B cell (primary cell): ENCODE measurements around the gene ASTL. TPM values are rescaled to one million over a fixed set of nuclear protein-coding genes. Genes with fewer than 3 reads are reported as not detected.

Experiments
- ATAC-seq: fragments of 200-7000 bp; cut with Tn5 transposase; one replicate; pipeline ENCODE4 v1.10.0; 2021; ENCODE audit warnings: low read depth, mild to moderate bottlenecking, moderate number of reproducible peaks, moderate library complexity
- CTCF ChIA-PET: fragments of 350-600 bp; sonication (Branson Sonifier 250); formaldehyde crosslinking; loops from one replicate; lab custom pipeline; 2021; ENCODE audit warnings: antibody characterized with exemption, inconsistent platforms; lab: Charles Lee
- POLR2A ChIA-PET: fragments of 350-600 bp; sonication (Branson Sonifier 250); formaldehyde crosslinking; loops from one replicate; lab custom pipeline; 2021; ENCODE audit warnings: antibody characterized with exemption; lab: Charles Lee
- DNase-seq: peaks from one replicate; pipeline ENCODE4 v3.0.0; 2013
- H2AFZ ChIP-seq: 2 replicates; pipeline ENCODE4 v1.6.1; 2012; ENCODE audit warnings: mild to moderate bottlenecking, low read depth, low read length; ENCODE audit not compliant: insufficient read depth, poor library complexity, severe bottlenecking
- H3K27ac ChIP-seq, 2 donors: 1 replicate in 1 of 2; 2 replicates in 1 of 2; pipeline ENCODE4 v1.5.1; 2012 to 2013; ENCODE audit warnings: low read length in 2 of 2, mild to moderate bottlenecking in 2 of 2, moderate library complexity in 1 of 2
- H3K27me3 ChIP-seq, 4 experiments: fragments of 200-600 bp in 1 of 4; sonication (generic) in 1 of 4; replicated peaks in 1 of 4; 1 replicate in 2 of 4; 2 replicates in 2 of 4; pipeline versions ENCODE4 v1.6.1 to v1.7.0; 2013 to 2016; ENCODE audit warnings: low read length in 3 of 4, mild to moderate bottlenecking in 2 of 4, mixed read lengths in 1 of 4, moderate library complexity in 1 of 4; ENCODE audit not compliant: insufficient read depth in 4 of 4, control insufficient read depth in 3 of 4; ENCODE audit errors: control extremely low read depth in 1 of 4
- H3K36me3 ChIP-seq, 2 experiments: replicated peaks in 1 of 2; 1 replicate in 1 of 2; 2 replicates in 1 of 2; pipeline versions ENCODE4 v1.6.1 to v1.7.1; 2013; ENCODE audit warnings: low read length in 1 of 2; ENCODE audit not compliant: insufficient read depth in 2 of 2, control insufficient read depth in 1 of 2; ENCODE audit errors: control extremely low read depth in 1 of 2, extremely low read depth in 1 of 2
- H3K4me1 ChIP-seq, 2 donors: fragments of 200-600 bp in 1 of 2; sonication (generic) in 1 of 2; 1 replicate in 1 of 2; 2 replicates in 1 of 2; pipeline versions ENCODE4 v1.5.1 to v1.6.1; 2013 to 2017; ENCODE audit warnings: low read length in 2 of 2; ENCODE audit not compliant: control insufficient read depth in 2 of 2, insufficient read depth in 2 of 2
- H3K4me2 ChIP-seq: replicated peaks from 2 replicates; pipeline ENCODE3; 2012; ENCODE audit warnings: mild to moderate bottlenecking, low read depth, low read length; ENCODE audit not compliant: poor library complexity, severe bottlenecking
- H3K4me3 ChIP-seq, 5 experiments: fragments of 200-600 bp in 1 of 5; sonication (generic) in 1 of 5; 1 replicate in 3 of 5; 2 replicates in 2 of 5; pipeline versions ENCODE4 v1.5.1 to v1.7.0; 2011 to 2016; ENCODE audit warnings: low read length in 4 of 5, mild to moderate bottlenecking in 4 of 5, low read depth in 2 of 5, control low read depth in 1 of 5, moderate library complexity in 1 of 5; ENCODE audit not compliant: insufficient read depth in 1 of 5; ENCODE audit errors: control extremely low read depth in 1 of 5, extremely low read depth in 1 of 5
- H3K79me2 ChIP-seq: fragments of 200-600 bp; sonication (generic); one replicate; pipeline ENCODE4 v1.6.0; 2016; ENCODE audit warnings: low read length; ENCODE audit not compliant: control insufficient read depth, insufficient read depth
- H3K9ac ChIP-seq: fragments of 200-600 bp; sonication (generic); 2 replicates; pipeline ENCODE4 v1.6.1; 2017; ENCODE audit warnings: mild to moderate bottlenecking, low read length, moderate library complexity
- H3K9me3 ChIP-seq, 3 donors: one replicate each; pipeline versions ENCODE4 v1.6.1 to v1.7.1; 2013; ENCODE audit warnings: low read length in 2 of 3; ENCODE audit not compliant: control insufficient read depth in 2 of 3, insufficient read depth in 1 of 3; ENCODE audit errors: control extremely low read depth in 1 of 3
- H4K20me1 ChIP-seq: 2 replicates; pipeline ENCODE4 v1.6.0; 2012; ENCODE audit warnings: mild to moderate bottlenecking, low read length; ENCODE audit not compliant: insufficient read depth, control insufficient read depth, poor library complexity, severe bottlenecking
- H3K27ac Mint-ChIP-seq: one replicate; pipeline ENCODE4 v1.8.0; 2021; ENCODE audit warnings: mixed read lengths
- H3K27me3 Mint-ChIP-seq: one replicate; pipeline ENCODE4 v1.8.0; 2021; ENCODE audit warnings: mixed read lengths
- H3K4me1 Mint-ChIP-seq: one replicate; pipeline ENCODE4 v1.8.0; 2021; ENCODE audit warnings: mixed read lengths
- H3K4me3 Mint-ChIP-seq: one replicate; pipeline ENCODE4 v1.8.0; 2021; ENCODE audit warnings: mixed read lengths
- H3K9me3 Mint-ChIP-seq: one replicate; pipeline ENCODE4 v1.8.0; 2022; ENCODE audit warnings: mixed read lengths; ENCODE audit not compliant: insufficient read depth
- CTCF ChIP-seq: fragments of 200-600 bp; IDR thresholded peaks from one replicate; pipeline ENCODE4 v1.8.0; 2022; ENCODE audit warnings: antibody characterized with exemption, mild to moderate bottlenecking
- EZH2 ChIP-seq: IDR thresholded peaks from 2 replicates; pipeline ENCODE4 v1.6.1; 2012; ENCODE audit warnings: borderline replicate concordance, low read depth, mild to moderate bottlenecking, moderate library complexity, low read length; ENCODE audit not compliant: insufficient read depth, poor library complexity, severe bottlenecking
- WGBS: methylation state at CpG from one replicate; pipeline ENCODE4 v1.1.5; 2013; ENCODE audit warnings: missing lambda C conversion rate; ENCODE audit not compliant: insufficient coverage; 5-methylcytosine and 5-hydroxymethylcytosine counted together
- intact Hi-C: fragments of 100-400 bp; cut with micrococcal nuclease; formaldehyde crosslinking; loops from one replicate; pipeline ENCODE4 v1.10.0; 2022
- polyA plus RNA-seq: library from polyadenylated mRNA; depleted of rRNA; stranded (reverse); fragments of >200 nt; gene quantifications from 2 replicates; pipeline ENCODE4 v1.2.3, GENCODE V29; 2012
- total RNA-seq, 2 donors: library from RNA; stranded (reverse); fragments of 120-200 nt in 1 of 2; gene quantifications; 1 replicate in 1 of 2; 2 replicates in 1 of 2; pipeline versions ENCODE4 v1.2.3 to v1.2.4, GENCODE V29; 2013 to 2022

The ASTL gene
- total and polyA plus RNA-seq, 2 donors (not counting 1 experiment from before 2014, with no cell fraction given), result 0.15 to 0.59 TPM

GRCh38 chr2:96186562-96186961, 48.3 kb upstream of the ASTL start:
- no peaks in the 10 kb centered on the region for H3K27me3 Mint-ChIP-seq
- DNase-seq, result no peak
- peaks cover 12 to 64% of the 10 kb centered on the region in 2 experiments for H3K36me3 ChIP-seq
- 97% methylated on average over 4 of the region's 5 CpGs for WGBS
- CTCF ChIA-PET, result interaction anchor here (2.4 kb wide), 1 partner anchor 12 kb away, joined by 11 read pairs; no protein-coding TSS in a partner anchor
- no peaks in the 10 kb centered on the region for H3K9me3 ChIP-seq
- H3K9me3 Mint-ChIP-seq, result no peaks in the 10 kb centered on the region
- intact Hi-C loops, result no loop called here
- H3K4me3 Mint-ChIP-seq, result no peak overlapping the region
- peaks cover 7% of the 10 kb centered on the region for H3K79me2 ChIP-seq
- no peaks in the 10 kb centered on the region for H3K27me3 ChIP-seq
- no peak overlapping the region for H2AFZ ChIP-seq
- no peaks in the 10 kb centered on the region for H3K4me1 ChIP-seq
- no peak overlapping the region for H3K4me3 ChIP-seq
- POLR2A ChIA-PET, result no interaction called here
- H3K4me2 ChIP-seq, result no peak overlapping the region
- ATAC-seq, result no peak
- H3K27ac Mint-ChIP-seq, result no peak overlapping the region
- TF ChIP-seq EZH2, result no peak
- no peak for TF ChIP-seq CTCF
- H4K20me1 ChIP-seq, result peaks cover 8% of the 10 kb centered on the region
- H3K27ac ChIP-seq, result no peak overlapping the region
- peaks cover 3% of the 10 kb centered on the region for H3K4me1 Mint-ChIP-seq
- no peak overlapping the region for H3K9ac ChIP-seq

GRCh38 chr2:96185516-96185915, 47.2 kb upstream of the ASTL start:
- no peak overlapping the region for H3K27ac Mint-ChIP-seq
- Histone ChIP-seq H3K4me1 (no peaks in the 10 kb centered on the region), H3K27me3 (no peaks in the 10 kb centered on the region), H3K36me3 (peaks cover 12 to 55% of the 10 kb centered on the region in 2 experiments), H3K9me3 (no peaks in the 10 kb centered on the region), H3K27ac (no peak overlapping the region), H3K4me3 (no peak overlapping the region), H2AFZ (no peak overlapping the region), H3K4me2 (no peak overlapping the region), H3K9ac (no peak overlapping the region), H3K79me2 (peaks cover 2% of the 10 kb centered on the region), H4K20me1 (peaks cover 7% of the 10 kb centered on the region)
- H3K4me3 Mint-ChIP-seq, result no peak overlapping the region
- no CpG with 5 or more reads among the region's 1 CpG for WGBS
- H3K4me1 Mint-ChIP-seq, result peaks cover 3% of the 10 kb centered on the region
- no peaks in the 10 kb centered on the region for H3K27me3 Mint-ChIP-seq
- ATAC-seq, result no peak
- intact Hi-C loops, result no loop called here
- no peaks in the 10 kb centered on the region for H3K9me3 Mint-ChIP-seq
- ChIA-PET POLR2A (no interaction called here), CTCF (interaction anchor here (0.7 to 2.4 kb wide), 3 partner anchors 11 to 79 kb away, joined by 3 to 11 read pairs (median 4); no protein-coding TSS in a partner anchor)
- no peak for DNase-seq
- TF ChIP-seq CTCF (no peak), EZH2 (no peak)
